ENCODE data around the gene SYNE1.

The SYNE1 gene

GRCh38 chr6:152250127-152250526 lies 387.0 kb downstream of the SYNE1 start:
- TF ChIP-seq, protein P1, sequence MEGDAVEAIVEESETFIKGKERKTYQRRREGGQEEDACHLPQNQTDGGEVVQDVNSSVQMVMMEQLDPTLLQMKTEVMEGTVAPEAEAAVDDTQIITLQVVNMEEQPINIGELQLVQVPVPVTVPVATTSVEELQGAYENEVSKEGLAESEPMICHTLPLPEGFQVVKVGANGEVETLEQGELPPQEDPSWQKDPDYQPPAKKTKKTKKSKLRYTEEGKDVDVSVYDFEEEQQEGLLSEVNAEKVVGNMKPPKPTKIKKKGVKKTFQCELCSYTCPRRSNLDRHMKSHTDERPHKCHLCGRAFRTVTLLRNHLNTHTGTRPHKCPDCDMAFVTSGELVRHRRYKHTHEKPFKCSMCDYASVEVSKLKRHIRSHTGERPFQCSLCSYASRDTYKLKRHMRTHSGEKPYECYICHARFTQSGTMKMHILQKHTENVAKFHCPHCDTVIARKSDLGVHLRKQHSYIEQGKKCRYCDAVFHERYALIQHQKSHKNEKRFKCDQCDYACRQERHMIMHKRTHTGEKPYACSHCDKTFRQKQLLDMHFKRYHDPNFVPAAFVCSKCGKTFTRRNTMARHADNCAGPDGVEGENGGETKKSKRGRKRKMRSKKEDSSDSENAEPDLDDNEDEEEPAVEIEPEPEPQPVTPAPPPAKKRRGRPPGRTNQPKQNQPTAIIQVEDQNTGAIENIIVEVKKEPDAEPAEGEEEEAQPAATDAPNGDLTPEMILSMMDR (IDR thresholded peaks at IDR 0.05; ENCODE audit: insufficient read depth, low read length, poor library complexity, severe bottlenecking), result no peak
- no peak for TF ChIP-seq EZH2phosphoT487 (conservative IDR thresholded peaks at IDR 0.05; ENCODE audit: low read length)
- Histone ChIP-seq H3K9me3 (ENCODE audit: insufficient read depth, low read length) (no peaks in the 10 kb centered on the region), H3F3A (ENCODE audit: insufficient read depth) (0 out of 2 replicates have a peak, but pooled peaks cover 2% of the 10 kb centered on the region), H4K20me1 (ENCODE audit: low read depth, low read length) (no peaks in the 10 kb centered on the region), H3K79me2 (ENCODE audit: insufficient read depth, low read length) (no peaks in the 10 kb centered on the region), H3K27me3 (ENCODE audit: low read length) (no peaks in the 10 kb centered on the region), H3K9me2 (replicated peaks; ENCODE audit: insufficient read depth, low read length) (no peaks in the 10 kb centered on the region), H3K27ac (ENCODE audit: low read depth, low read length) (no peak overlapping the region), H2AFZ (ENCODE audit: low read depth, low read length, severe bottlenecking) (no peak overlapping the region), H3K4me3 (ENCODE audit: insufficient read depth, low read length, poor library complexity, severe bottlenecking) (no peak overlapping the region), H3K9ac (ENCODE audit: low read length) (no peak overlapping the region), H3K36me3 (ENCODE audit: low read length) (peaks cover 44% of the 10 kb centered on the region; the same call in 1 of the 2 replicates), H3K4me2 (ENCODE audit: low read depth, low read length, poor library complexity, severe bottlenecking) (no peak overlapping the region)

DNA sequence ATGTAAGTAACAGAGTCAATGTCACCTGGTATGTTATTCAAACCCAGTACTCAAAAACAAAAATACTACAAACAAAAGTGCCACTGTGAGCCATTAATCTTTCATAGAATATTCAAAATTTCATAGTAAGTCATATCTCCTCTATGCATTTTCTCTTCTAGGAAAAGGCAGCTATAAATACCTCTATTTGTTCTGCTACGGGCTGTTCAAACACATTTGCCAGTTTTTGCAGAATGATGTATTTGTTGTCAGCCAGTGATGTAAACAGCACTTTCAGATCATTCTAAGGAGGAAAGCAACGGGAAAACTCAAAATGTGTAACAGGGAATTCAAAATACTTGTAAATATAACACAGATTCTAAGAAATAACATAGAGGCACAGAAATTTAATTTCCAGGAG lies 388.2 kb downstream of the SYNE1 start:
- Histone ChIP-seq H3K27ac (ENCODE audit: low read depth, low read length) (no peak overlapping the region), H3K9me3 (ENCODE audit: insufficient read depth, low read length) (no peaks in the 10 kb centered on the region), H4K20me1 (ENCODE audit: low read depth, low read length) (no peaks in the 10 kb centered on the region), H2AFZ (ENCODE audit: low read depth, low read length, severe bottlenecking) (no peak overlapping the region), H3K4me2 (ENCODE audit: low read depth, low read length, poor library complexity, severe bottlenecking) (no peak overlapping the region), H3K9ac (ENCODE audit: low read length) (no peak overlapping the region), H3K27me3 (ENCODE audit: low read length) (no peaks in the 10 kb centered on the region), H3K4me3 (ENCODE audit: insufficient read depth, low read length, poor library complexity, severe bottlenecking) (no peak overlapping the region), H3K9me2 (replicated peaks; ENCODE audit: insufficient read depth, low read length) (no peaks in the 10 kb centered on the region), H3K36me3 (ENCODE audit: low read length) (peaks cover 52% of the 10 kb centered on the region), H3K79me2 (ENCODE audit: insufficient read depth, low read length) (no peaks in the 10 kb centered on the region), H3F3A (ENCODE audit: insufficient read depth) (0 out of 2 replicates have a peak, but pooled peaks cover 2% of the 10 kb centered on the region)
- TF ChIP-seq, protein P1 (IDR thresholded peaks at IDR 0.05; ENCODE audit: insufficient read depth, low read length, poor library complexity, severe bottlenecking), result no peak

DNA sequence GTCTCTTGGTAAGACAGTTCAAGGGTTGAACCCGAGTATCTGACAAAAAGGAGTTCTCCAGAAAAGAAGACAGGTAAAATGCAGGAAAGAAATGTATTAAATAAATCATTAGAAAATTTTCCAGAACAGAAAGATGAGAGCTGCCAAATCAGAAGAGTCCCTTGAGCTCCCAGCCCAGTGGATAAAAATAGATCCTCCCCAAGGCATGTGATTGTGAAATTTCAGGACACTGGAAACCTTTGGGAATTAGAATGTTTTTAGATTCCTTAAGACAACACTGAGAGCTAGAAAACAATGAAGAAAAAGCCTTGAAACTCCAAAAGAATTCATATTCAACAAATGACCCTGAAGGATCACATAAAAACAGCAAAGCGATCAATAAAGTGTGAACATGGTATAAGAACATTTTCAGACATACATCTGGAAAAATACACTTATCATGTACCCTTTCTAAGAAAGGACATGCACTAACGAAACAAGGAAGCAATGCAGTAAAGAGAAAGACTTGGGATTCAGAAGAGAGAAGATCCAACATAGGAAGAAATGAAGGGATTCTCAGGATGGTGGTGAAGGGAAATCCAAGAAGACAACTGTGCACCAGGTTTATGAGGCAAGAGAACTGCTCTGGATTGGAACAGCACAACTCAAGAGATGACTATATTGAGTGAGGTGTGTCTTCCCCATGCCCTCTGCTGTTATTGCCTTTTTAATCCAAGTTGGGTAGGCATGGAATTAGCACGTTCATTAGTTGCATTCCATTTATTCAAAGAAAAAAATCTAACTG lies 390.4 kb downstream of the SYNE1 start:
- no peaks in the 10 kb centered on the region for H3K9me3 ChIP-seq (ENCODE audit: insufficient read depth, low read length)
- H3K4me2 ChIP-seq (ENCODE audit: low read depth, low read length, poor library complexity, severe bottlenecking), result no peak overlapping the region
- peaks cover 64% of the 10 kb centered on the region for H3K36me3 ChIP-seq (ENCODE audit: low read length)
- H3K9ac ChIP-seq (ENCODE audit: low read length), result no peak overlapping the region
- TF ChIP-seq EZH2phosphoT487 (conservative IDR thresholded peaks at IDR 0.05; ENCODE audit: low read length), result no peak
- TF ChIP-seq, protein P1 (IDR thresholded peaks at IDR 0.05; ENCODE audit: insufficient read depth, low read length, poor library complexity, severe bottlenecking), result no peak
- H3F3A ChIP-seq (ENCODE audit: insufficient read depth), result no peaks in the 10 kb centered on the region
- no peaks in the 10 kb centered on the region for H3K79me2 ChIP-seq (ENCODE audit: insufficient read depth, low read length)
- no peaks in the 10 kb centered on the region for H3K27me3 ChIP-seq (ENCODE audit: low read length)
- no peaks in the 10 kb centered on the region for H4K20me1 ChIP-seq (ENCODE audit: low read depth, low read length)
- no peak overlapping the region for H3K4me3 ChIP-seq (ENCODE audit: insufficient read depth, low read length, poor library complexity, severe bottlenecking)
- H2AFZ ChIP-seq (ENCODE audit: low read depth, low read length, severe bottlenecking), result no peak overlapping the region
- H3K27ac ChIP-seq (ENCODE audit: low read depth, low read length), result no peak overlapping the region
- no peaks in the 10 kb centered on the region for H3K9me2 ChIP-seq (replicated peaks; ENCODE audit: insufficient read depth, low read length)

Measured in SU-DHL-6 (cell line).